Natural killer cell (primary cell): ENCODE data around the gene ARSB. TPM values are rescaled to one million over a fixed set of nuclear protein-coding genes. Genes with fewer than 3 reads are reported as not detected.

Source experiments
- ATAC-seq, 3 donors: fragments of 150-1000 bp in 2 of 3; fragments of 200-7000 bp in 1 of 3; cut with Tn5 transposase; 1 replicate in 1 of 3; 2 replicates in 2 of 3; pipeline ENCODE4 v1.10.0; 2021; ENCODE audit warnings: mild to moderate bottlenecking in 2 of 3, moderate library complexity in 2 of 3
- DNase-seq, 2 donors: peaks; one replicate each; pipeline versions ENCODE4 v3.0.0 to v3.0.0-alpha.2; 2013 to 2021; ENCODE audit warnings: mixed read lengths in 1 of 2
- H3K27ac ChIP-seq: one replicate; pipeline ENCODE4 v1.5.1; 2013; ENCODE audit warnings: mild to moderate bottlenecking, low read length
- H3K27me3 ChIP-seq: one replicate; pipeline ENCODE4 v1.6.1; 2013; ENCODE audit warnings: low read length; ENCODE audit not compliant: control insufficient read depth, insufficient read depth
- H3K36me3 ChIP-seq: one replicate; pipeline ENCODE4 v1.6.1; 2013; ENCODE audit warnings: low read length; ENCODE audit not compliant: control insufficient read depth, insufficient read depth
- H3K4me1 ChIP-seq: one replicate; pipeline ENCODE4 v1.6.1; 2013; ENCODE audit warnings: low read length; ENCODE audit not compliant: control insufficient read depth, insufficient read depth
- H3K4me3 ChIP-seq: one replicate; pipeline ENCODE4 v1.5.1; 2013; ENCODE audit warnings: low read length
- H3K9me3 ChIP-seq: one replicate; pipeline ENCODE4 v1.6.1; 2013; ENCODE audit warnings: low read length; ENCODE audit not compliant: control insufficient read depth, insufficient read depth
- H3K27ac Mint-ChIP-seq, 2 donors: one replicate each; pipeline ENCODE4 v1.8.0; 2022; ENCODE audit warnings: mild to moderate bottlenecking in 2 of 2, mixed read lengths in 2 of 2, moderate library complexity in 1 of 2
- H3K27me3 Mint-ChIP-seq, 2 donors: one replicate each; pipeline ENCODE4 v1.8.0; 2022; ENCODE audit warnings: low read depth in 2 of 2, mixed read lengths in 2 of 2
- H3K36me3 Mint-ChIP-seq: one replicate; pipeline ENCODE4 v1.8.0; 2022; ENCODE audit warnings: mixed read lengths
- H3K4me1 Mint-ChIP-seq, 2 donors: one replicate each; pipeline ENCODE4 v1.8.0; 2022; ENCODE audit warnings: mixed read lengths in 2 of 2
- H3K4me3 Mint-ChIP-seq: one replicate; pipeline ENCODE4 v1.8.0; 2022; ENCODE audit warnings: mild to moderate bottlenecking, moderate library complexity, mixed read lengths
- H3K9me3 Mint-ChIP-seq, 2 donors: one replicate each; pipeline ENCODE4 v1.8.0; 2022; ENCODE audit warnings: mixed read lengths in 2 of 2
- CTCF ChIP-seq: fragments of 200-600 bp; IDR thresholded peaks from one replicate; pipeline ENCODE4 v1.8.0; 2022; ENCODE audit warnings: antibody characterized with exemption
- WGBS: methylation state at CpG from one replicate; pipeline ENCODE4 v1.1.7; 2013; ENCODE audit warnings: missing lambda C conversion rate; ENCODE audit not compliant: insufficient coverage; 5-methylcytosine and 5-hydroxymethylcytosine counted together
- intact Hi-C: fragments of 100-400 bp; cut with micrococcal nuclease; formaldehyde crosslinking; loops from one replicate; pipeline ENCODE4 v1.14.2; 2022
- total RNA-seq, 4 donors: library from RNA; stranded (reverse); fragments of 120-200 nt in 1 of 4; gene quantifications; one replicate each; pipeline versions ENCODE4 v1.2.3 to v1.2.4, GENCODE V29; 2013 to 2022

The ARSB gene
- total RNA-seq, 3 donors from 2014 or later (not counting 1 experiment from before 2014, with no cell fraction given), result 8.6 to 12.8 (median 8.9) TPM

DNA sequence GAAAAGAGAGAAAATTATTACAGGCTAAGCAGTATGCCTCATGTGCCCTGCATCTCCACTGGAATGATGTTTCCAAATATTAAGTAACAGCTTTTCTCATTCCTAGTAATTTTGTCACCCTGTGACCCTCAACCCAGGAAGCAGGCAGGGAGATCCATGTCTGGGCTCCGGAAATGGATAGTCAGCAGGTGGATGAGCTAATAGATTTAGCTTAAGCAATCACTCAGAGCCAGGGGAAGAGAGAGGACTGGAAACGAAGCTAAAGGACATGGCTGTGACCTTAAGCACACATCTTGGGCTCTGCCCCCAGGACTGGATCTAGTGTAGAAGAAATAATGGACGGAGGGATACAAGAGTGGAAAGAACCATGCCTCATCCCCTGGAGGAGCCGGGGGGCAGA lies 89.5 kb downstream of the ARSB start:
- 95% methylated on average over 4 of the region's 4 CpGs for WGBS
- Mint-ChIP-seq H3K27ac (no peak overlapping the region), H3K27me3 (peaks cover 3 to 9% of the 10 kb centered on the region in 2 donors), H3K36me3 (peaks cover 11% of the 10 kb centered on the region), H3K9me3 (peaks cover 0 to 7% of the 10 kb centered on the region in 2 donors), H3K4me1 (no peaks in the 10 kb centered on the region), H3K4me3 (no peak overlapping the region)
- H3K9me3 ChIP-seq, result peaks cover 8% of the 10 kb centered on the region
- no peak for TF ChIP-seq CTCF
- intact Hi-C loops, result no loop called here
- no peaks in the 10 kb centered on the region for H3K4me1 ChIP-seq
- no peaks in the 10 kb centered on the region for H3K36me3 ChIP-seq
- DNase-seq (no peak), ATAC-seq (no peak)
- no peak overlapping the region for H3K27ac ChIP-seq
- H3K27me3 ChIP-seq, result no peaks in the 10 kb centered on the region
- no peak overlapping the region for H3K4me3 ChIP-seq

GRCh38 chr5:78893940-78894677 lies 91.0 kb downstream of the ARSB start:
- TF ChIP-seq CTCF, result no peak
- Mint-ChIP-seq H3K4me1 (no peaks in the 10 kb centered on the region), H3K4me3 (no peak overlapping the region), H3K9me3 (peaks cover 0 to 3% of the 10 kb centered on the region in 2 donors), H3K27me3 (peaks cover 7 to 17% of the 10 kb centered on the region in 2 donors), H3K27ac (no peak overlapping the region), H3K36me3 (peaks cover 3% of the 10 kb centered on the region)
- DNase-seq, result no peak
- no peaks in the 10 kb centered on the region for H3K9me3 ChIP-seq
- no CpG with 5 or more reads among the region's 4 CpGs for WGBS
- intact Hi-C loops, result no loop called here
- H3K27me3 ChIP-seq, result no peaks in the 10 kb centered on the region
- H3K27ac ChIP-seq, result no peak overlapping the region
- no peak overlapping the region for H3K4me3 ChIP-seq
- H3K4me1 ChIP-seq, result no peaks in the 10 kb centered on the region
- ATAC-seq, result no peak
- no peaks in the 10 kb centered on the region for H3K36me3 ChIP-seq

GRCh38 chr5:78890667-78891379 lies 94.3 kb downstream of the ARSB start:
- Histone ChIP-seq H3K27ac (no peak overlapping the region), H3K4me3 (no peak overlapping the region), H3K9me3 (no peaks in the 10 kb centered on the region), H3K4me1 (peaks cover 12% of the 10 kb centered on the region), H3K36me3 (no peaks in the 10 kb centered on the region), H3K27me3 (no peaks in the 10 kb centered on the region)
- H3K4me1 Mint-ChIP-seq, result peaks cover 19 to 26% of the 10 kb centered on the region in 2 donors
- DNase-seq (no peak), ATAC-seq (no peak)
- no peaks in the 10 kb centered on the region for H3K36me3 Mint-ChIP-seq
- intact Hi-C loops, result no loop called here
- peaks cover 10 to 35% of the 10 kb centered on the region in 2 donors for H3K27me3 Mint-ChIP-seq
- H3K9me3 Mint-ChIP-seq, result no peaks in the 10 kb centered on the region
- 84% methylated on average over 3 of the region's 3 CpGs for WGBS
- no peak for TF ChIP-seq CTCF
- no peak overlapping the region for H3K27ac Mint-ChIP-seq
- no peak overlapping the region for H3K4me3 Mint-ChIP-seq
